Lung (tissue), 12 donors: ENCODE measurements around the gene KDM4C. TPM values are rescaled to one million over a fixed set of nuclear protein-coding genes. Genes with fewer than 3 reads are reported as not detected.

Experiments
- ATAC-seq: fragments of 200-7000 bp; cut with Tn5 transposase; one replicate; pipeline ENCODE4 v1.9.1; 2020; ENCODE audit warnings: moderate number of reproducible peaks; ENCODE audit not compliant: insufficient read depth, low FRiP score
- DNase-seq, 3 donors: peaks; one replicate each; pipeline ENCODE4 v3.0.0-alpha.2; 2013 to 2017
- H3K27ac ChIP-seq, 2 donors: one replicate each; pipeline ENCODE4 v1.5.1; 2013; ENCODE audit warnings: mild to moderate bottlenecking in 2 of 2, moderate library complexity in 2 of 2, control low read depth in 1 of 2, inconsistent platforms in 1 of 2, low read depth in 1 of 2, low read length in 1 of 2
- H3K27me3 ChIP-seq, 3 donors: one replicate each; pipeline ENCODE4 v1.5.1; 2013; ENCODE audit warnings: low read length in 2 of 3; ENCODE audit not compliant: control insufficient read depth in 3 of 3, insufficient read depth in 3 of 3
- H3K36me3 ChIP-seq, 4 donors: one replicate each; pipeline ENCODE4 v1.5.1; 2013; ENCODE audit warnings: low read length in 4 of 4, mild to moderate bottlenecking in 1 of 4, moderate library complexity in 1 of 4; ENCODE audit not compliant: control insufficient read depth in 4 of 4, insufficient read depth in 4 of 4
- H3K4me1 ChIP-seq, 5 donors: one replicate each; pipeline ENCODE4 v1.5.1; 2013; ENCODE audit warnings: low read length in 5 of 5, mild to moderate bottlenecking in 2 of 5, moderate library complexity in 1 of 5; ENCODE audit not compliant: control insufficient read depth in 5 of 5, insufficient read depth in 5 of 5
- H3K4me3 ChIP-seq: one replicate; pipeline ENCODE4 v1.5.1; 2013; ENCODE audit warnings: mild to moderate bottlenecking, control low read depth, moderate library complexity
- H3K9ac ChIP-seq, 2 donors: one replicate each; pipeline ENCODE4 v1.5.1; 2013; ENCODE audit warnings: low read length in 2 of 2, control low read depth in 1 of 2; ENCODE audit not compliant: insufficient read depth in 1 of 2
- H3K9me3 ChIP-seq, 4 donors: one replicate each; pipeline ENCODE4 v1.5.1; 2013; ENCODE audit warnings: low read length in 3 of 4, mild to moderate bottlenecking in 1 of 4, moderate library complexity in 1 of 4; ENCODE audit not compliant: control insufficient read depth in 4 of 4, insufficient read depth in 3 of 4
- WGBS, 2 donors: extraction: QIAGEN DNeasy Blood & Tissue Kit; methylation state at CpG; one replicate each; pipeline ENCODE4 v1.1.7; 2013; 5-methylcytosine and 5-hydroxymethylcytosine counted together
- polyA plus RNA-seq, 2 donors: library from polyadenylated mRNA; stranded (reverse); fragments of 200-250 nt; gene quantifications; one replicate each; pipeline ENCODE4 v1.2.1, GENCODE V29; 2013
- total RNA-seq, 2 donors: library from RNA; depleted of rRNA in 1 of 2; stranded (reverse); fragments of >200 nt in 1 of 2; gene quantifications; one replicate each; pipeline ENCODE4 v1.2.1, GENCODE V29; 2014 to 2021
- TF ChIP-seq, protein P1 (sequence below): IDR thresholded peaks from 2 replicates; pipeline ENCODE4 v1.5.1; 2012; ENCODE audit warnings: mild to moderate bottlenecking; ENCODE audit errors: control extremely low read depth, extremely low read depth
- donor health status: control.
- donor health status: control.
- donor health status: Bipolar disorder and iron deficiency.
- donor health status: healthy.
- donor health status: DM: yes; HTN: yes; CAD: no.

KDM4C gene
- total and polyA plus RNA-seq, 4 donors = 7.1 to 78.5 (median 25.0) TPM

GRCh38 chr9:7042124-7042523, 284.4 kb downstream of the KDM4C start:
- ATAC-seq = no peak
- Histone ChIP-seq H3K9me3 (no peaks in the 10 kb centered on the region), H3K4me1 (no peaks in the 10 kb centered on the region), H3K9ac (no peak overlapping the region), H3K27me3 (no peaks in the 10 kb centered on the region), H3K27ac (no peak overlapping the region), H3K4me3 (no peak overlapping the region), H3K36me3 (peaks cover 0 to 3% (median under 1%) of the 10 kb centered on the region in 4 donors)
- 97% methylated on average over 3 of the region's 3 CpGs for WGBS, 2 donors
- no peak for DNase-seq
- TF ChIP-seq, protein P1, sequence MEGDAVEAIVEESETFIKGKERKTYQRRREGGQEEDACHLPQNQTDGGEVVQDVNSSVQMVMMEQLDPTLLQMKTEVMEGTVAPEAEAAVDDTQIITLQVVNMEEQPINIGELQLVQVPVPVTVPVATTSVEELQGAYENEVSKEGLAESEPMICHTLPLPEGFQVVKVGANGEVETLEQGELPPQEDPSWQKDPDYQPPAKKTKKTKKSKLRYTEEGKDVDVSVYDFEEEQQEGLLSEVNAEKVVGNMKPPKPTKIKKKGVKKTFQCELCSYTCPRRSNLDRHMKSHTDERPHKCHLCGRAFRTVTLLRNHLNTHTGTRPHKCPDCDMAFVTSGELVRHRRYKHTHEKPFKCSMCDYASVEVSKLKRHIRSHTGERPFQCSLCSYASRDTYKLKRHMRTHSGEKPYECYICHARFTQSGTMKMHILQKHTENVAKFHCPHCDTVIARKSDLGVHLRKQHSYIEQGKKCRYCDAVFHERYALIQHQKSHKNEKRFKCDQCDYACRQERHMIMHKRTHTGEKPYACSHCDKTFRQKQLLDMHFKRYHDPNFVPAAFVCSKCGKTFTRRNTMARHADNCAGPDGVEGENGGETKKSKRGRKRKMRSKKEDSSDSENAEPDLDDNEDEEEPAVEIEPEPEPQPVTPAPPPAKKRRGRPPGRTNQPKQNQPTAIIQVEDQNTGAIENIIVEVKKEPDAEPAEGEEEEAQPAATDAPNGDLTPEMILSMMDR = no peak

- no peaks in the 10 kb centered on the region for H3K9me3 ChIP-seq
- H3K9ac ChIP-seq = no peak overlapping the region
- TF ChIP-seq, protein P1 = no peak
- no peak overlapping the region for H3K27ac ChIP-seq
- H3K4me3 ChIP-seq = no peak overlapping the region
- DNase-seq = no peak
- peaks cover 0 to 7% (median under 1%) of the 10 kb centered on the region in 4 donors for H3K36me3 ChIP-seq
- WGBS, 2 donors = 87 to 93% methylated on average over 1 of the region's 1 CpG
- no peaks in the 10 kb centered on the region for H3K27me3 ChIP-seq
- H3K4me1 ChIP-seq = no peaks in the 10 kb centered on the region
- ATAC-seq = no peak
These were observed 287.6 kb downstream of the KDM4C start for GRCh38 chr9:7045361-7045760.

DNA sequence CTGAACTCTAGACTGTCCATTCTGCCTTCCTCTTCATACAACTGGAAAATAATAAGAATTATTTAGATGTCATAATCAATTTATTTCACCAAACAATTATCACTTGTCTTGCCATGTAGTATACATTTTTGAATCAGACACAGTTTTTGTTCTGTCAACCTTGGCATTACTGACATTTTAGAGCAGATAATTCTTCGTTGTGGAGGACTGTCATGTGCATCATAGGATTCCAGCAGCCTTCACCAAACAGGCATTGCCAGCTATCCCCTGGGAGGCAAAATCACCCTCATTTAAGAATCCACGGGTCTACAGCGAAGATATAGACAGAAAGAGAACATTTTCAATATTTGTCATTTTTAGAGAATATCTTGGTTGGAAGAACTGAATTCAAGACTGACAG, 293.9 kb downstream of the KDM4C start:
- TF ChIP-seq, protein P1 = no peak
- no peak for DNase-seq
- no peak for ATAC-seq
- 91 to 97% methylated on average over 3 of the region's 3 CpGs for WGBS, 2 donors
- Histone ChIP-seq H3K27me3 (no peaks in the 10 kb centered on the region), H3K27ac (no peak overlapping the region), H3K4me1 (peaks cover 0 to 15% (median 0%) of the 10 kb centered on the region in 5 donors), H3K4me3 (no peak overlapping the region), H3K9me3 (no peaks in the 10 kb centered on the region), H3K9ac (no peak overlapping the region), H3K36me3 (peaks cover 0 to 7% (median 0%) of the 10 kb centered on the region in 4 donors)

- TF ChIP-seq, protein P1 = no peak
These were observed 296.1 kb downstream of the KDM4C start for GRCh38 chr9:7053903-7054302.

More at GRCh38 chr9:7053903-7054302, 296.1 kb downstream of the KDM4C start:
- no peaks in the 10 kb centered on the region for H3K27me3 ChIP-seq
- H3K9me3 ChIP-seq = no peaks in the 10 kb centered on the region
- no peak overlapping the region for H3K9ac ChIP-seq
- DNase-seq = no peak
- ATAC-seq = no peak
- H3K36me3 ChIP-seq = peaks cover 0 to 8% (median under 1%) of the 10 kb centered on the region in 4 donors
- peaks cover 0 to 22% (median 3%) of the 10 kb centered on the region in 5 donors for H3K4me1 ChIP-seq
- no peak overlapping the region for H3K27ac ChIP-seq
- no peak overlapping the region for H3K4me3 ChIP-seq
- 48 to 50% methylated on average over 2 of the region's 2 CpGs for WGBS, 2 donors
